Neuronal stem cell (in vitro differentiated cells): Measurements from ENCODE around the gene MYO9B.
"Not testable (repeated sequence)": the region's sequence is repeated elsewhere in the genome, so short reads cannot be mapped to it uniquely, and the experiment has no call there.

ENCODE experiments used
- DNase-seq: peaks from one replicate; pipeline ENCODE4 v3.0.0-alpha.2; 2013; ENCODE audit warnings: low spot score
- H2AFZ ChIP-seq: one replicate; pipeline ENCODE4 v1.6.1; 2013; ENCODE audit warnings: mild to moderate bottlenecking, low read length, inconsistent platforms
- H2AK5ac ChIP-seq: 2 replicates; pipeline ENCODE4 v1.6.1; 2013; ENCODE audit warnings: low read depth, mild to moderate bottlenecking, inconsistent platforms, low read length, moderate library complexity, mixed read lengths
- H2BK120ac ChIP-seq: 2 replicates; pipeline ENCODE4 v1.6.1; 2013; ENCODE audit warnings: low read depth, mild to moderate bottlenecking, inconsistent platforms, low read length, moderate library complexity, mixed read lengths
- H2BK12ac ChIP-seq: one replicate; pipeline ENCODE4 v1.6.1; 2013; ENCODE audit warnings: low read length, inconsistent platforms
- H2BK15ac ChIP-seq: 2 replicates; pipeline ENCODE4 v1.6.1; 2013; ENCODE audit warnings: mild to moderate bottlenecking, low read length, inconsistent platforms, mixed read lengths
- H2BK5ac ChIP-seq: one replicate; pipeline ENCODE4 v1.6.1; 2013; ENCODE audit warnings: inconsistent platforms, mild to moderate bottlenecking, low read length, moderate library complexity
- H3K14ac ChIP-seq: one replicate; pipeline ENCODE4 v1.6.1; 2013; ENCODE audit warnings: low read length, inconsistent platforms
- H3K18ac ChIP-seq: 2 replicates; pipeline ENCODE4 v1.6.1; 2013; ENCODE audit warnings: low read length, inconsistent platforms
- H3K23ac ChIP-seq: 2 replicates; pipeline ENCODE4 v1.6.1; 2013; ENCODE audit warnings: low read depth, mild to moderate bottlenecking, mixed read lengths, low read length, inconsistent platforms; ENCODE audit not compliant: poor library complexity
- H3K27ac ChIP-seq: replicated peaks from 3 replicates; pipeline ENCODE4 v1.5.1; 2013; ENCODE audit warnings: low read length, inconsistent platforms
- H3K27me3 ChIP-seq, 3 experiments: 2 replicates each; pipeline ENCODE4 v1.6.1; 2013; ENCODE audit warnings: low read length in 3 of 3, mild to moderate bottlenecking in 2 of 3, inconsistent platforms in 1 of 3, low read depth in 1 of 3, mixed read lengths in 1 of 3, moderate library complexity in 1 of 3; ENCODE audit not compliant: control insufficient read depth in 3 of 3, insufficient read depth in 3 of 3
- H3K36me3 ChIP-seq, 2 donors: replicated peaks in 1 of 2; 2 replicates each; pipeline ENCODE4 v1.6.1; 2013; ENCODE audit warnings: low read length in 2 of 2; ENCODE audit not compliant: control insufficient read depth in 2 of 2, insufficient read depth in 2 of 2
- H3K4ac ChIP-seq: 2 replicates; pipeline ENCODE4 v1.6.1; 2013; ENCODE audit warnings: inconsistent platforms, mild to moderate bottlenecking, low read length, moderate library complexity
- H3K4me1 ChIP-seq, 2 donors: 1 replicate in 1 of 2; 2 replicates in 1 of 2; pipeline ENCODE4 v1.6.1; 2013; ENCODE audit warnings: low read length in 2 of 2, low read depth in 1 of 2; ENCODE audit not compliant: control insufficient read depth in 2 of 2, insufficient read depth in 1 of 2
- H3K4me2 ChIP-seq: one replicate; pipeline ENCODE4 v1.6.1; 2013; ENCODE audit warnings: mild to moderate bottlenecking, low read length, inconsistent platforms; ENCODE audit not compliant: insufficient read depth, poor library complexity, severe bottlenecking
- H3K4me3 ChIP-seq, 2 donors: 2 replicates each; pipeline ENCODE4 v1.5.1; 2013; ENCODE audit warnings: low read length in 2 of 2, mild to moderate bottlenecking in 2 of 2, inconsistent platforms in 1 of 2, moderate library complexity in 1 of 2
- H3K79me1 ChIP-seq: one replicate; pipeline ENCODE4 v1.6.1; 2013; ENCODE audit warnings: low read depth, mild to moderate bottlenecking, inconsistent platforms, low read length, moderate library complexity
- H3K9ac ChIP-seq: one replicate; pipeline ENCODE4 v1.6.1; 2013; ENCODE audit warnings: mild to moderate bottlenecking, low read depth, low read length, inconsistent platforms; ENCODE audit not compliant: poor library complexity
- H3K9me3 ChIP-seq, 2 donors: replicated peaks in 1 of 2; 2 replicates each; pipeline versions ENCODE3 to v1.6.1; 2013; ENCODE audit warnings: low read length in 2 of 2, mild to moderate bottlenecking in 2 of 2, inconsistent platforms in 1 of 2, low read depth in 1 of 2, mixed read lengths in 1 of 2, moderate library complexity in 1 of 2; ENCODE audit not compliant: control insufficient read depth in 2 of 2, insufficient read depth in 1 of 2
- H4K8ac ChIP-seq: one replicate; pipeline ENCODE4 v1.6.1; 2013; ENCODE audit warnings: low read depth, mild to moderate bottlenecking, inconsistent platforms, low read length, moderate library complexity
- H4K91ac ChIP-seq: one replicate; pipeline ENCODE4 v1.6.1; 2013; ENCODE audit warnings: low read length, low read depth, mild to moderate bottlenecking, inconsistent platforms; ENCODE audit not compliant: poor library complexity
- WGBS, 2 donors: extraction: QIAGEN DNeasy Blood & Tissue Kit; methylation state at CpG; one replicate each; pipeline ENCODE4 v1.1.7; 2013; ENCODE audit warnings: missing lambda C conversion rate in 2 of 2, mixed read lengths in 1 of 2; ENCODE audit not compliant: insufficient read length in 2 of 2, insufficient replicate concordance in 1 of 2; ENCODE audit errors: extremely low coverage in 2 of 2; 5-methylcytosine and 5-hydroxymethylcytosine counted together

Gene MYO9B

GRCh38 chr19:17144771-17145170 lies 69.2 kb downstream of the MYO9B start:
- not testable (repeated sequence) for H4K8ac ChIP-seq
- no CpG with 5 or more reads among the region's 13 CpGs for WGBS, 2 donors

GRCh38 chr19:17145546-17146497 lies 70.2 kb downstream of the MYO9B start:
- no peak overlapping the region for H2AK5ac ChIP-seq

More at GRCh38 chr19:17144771-17145170, 69.2 kb downstream of the MYO9B start:
- not testable (repeated sequence) for H4K91ac ChIP-seq, H2AK5ac ChIP-seq, H2BK12ac ChIP-seq, H2BK120ac ChIP-seq, H3K9ac ChIP-seq, H3K79me1 ChIP-seq, H3K4me3 ChIP-seq, DNase-seq, H3K14ac ChIP-seq, H3K27ac ChIP-seq, H3K4me1 ChIP-seq, H3K4ac ChIP-seq, H2AFZ ChIP-seq, H3K27me3 ChIP-seq, H3K23ac ChIP-seq, H3K18ac ChIP-seq, H2BK5ac ChIP-seq, H2BK15ac ChIP-seq, H3K9me3 ChIP-seq, H3K4me2 ChIP-seq
- H3K36me3 ChIP-seq = peaks cover 13 to 69% of the 10 kb centered on the region in 2 donors

GRCh38 chr19:17148130-17148529 lies 72.6 kb downstream of the MYO9B start:
- H3K18ac ChIP-seq = no peak overlapping the region
- no peaks in the 10 kb centered on the region for H3K79me1 ChIP-seq
- H3K27ac ChIP-seq = no peak overlapping the region
- no peak overlapping the region for H3K4me2 ChIP-seq
- no peak overlapping the region for H2BK15ac ChIP-seq
- H3K4ac ChIP-seq = no peak overlapping the region
- H3K9ac ChIP-seq = no peak overlapping the region
- H3K36me3 ChIP-seq = peaks cover 23 to 70% of the 10 kb centered on the region in 2 donors
- H2BK12ac ChIP-seq = no peak overlapping the region
- H3K14ac ChIP-seq = no peak overlapping the region
- H4K91ac ChIP-seq = no peak overlapping the region
- WGBS, 2 donors = no CpG with 5 or more reads among the region's 5 CpGs
- no peak overlapping the region for H3K4me3 ChIP-seq
- no peak overlapping the region for H4K8ac ChIP-seq
- no peak overlapping the region for H2BK5ac ChIP-seq
- no peak for DNase-seq
- H2BK120ac ChIP-seq = no peak overlapping the region
- H3K4me1 ChIP-seq = peaks cover 0 to 3% of the 10 kb centered on the region in 2 donors
- H3K9me3 ChIP-seq = no peaks in the 10 kb centered on the region
- no peak overlapping the region for H3K23ac ChIP-seq
- no peak overlapping the region for H2AFZ ChIP-seq
- no peak overlapping the region for H2AK5ac ChIP-seq
- H3K27me3 ChIP-seq = peaks cover 0 to 3% (median 0%) of the 10 kb centered on the region in 3 experiments

More at GRCh38 chr19:17145546-17146497, 70.2 kb downstream of the MYO9B start:
- Histone ChIP-seq H3K9ac (peak overlapping the region; percentile 30), H3K14ac (no peak overlapping the region), H3K4me2 (no peak overlapping the region), H2AFZ (no peak overlapping the region), H3K79me1 (no peaks in the 10 kb centered on the region), H3K4me1 (peaks cover 0 to 3% of the 10 kb centered on the region in 2 donors), H3K18ac (no peak overlapping the region), H3K23ac (no peak overlapping the region), H4K91ac (no peak overlapping the region), H4K8ac (no peak overlapping the region), H3K9me3 (no peaks in the 10 kb centered on the region), H3K27ac (no peak overlapping the region), H3K36me3 (peaks cover 13 to 72% of the 10 kb centered on the region in 2 donors), H3K27me3 (peaks cover 0 to 3% (median 0%) of the 10 kb centered on the region in 3 experiments), H3K4me3 (no peak overlapping the region), H2BK12ac (no peak overlapping the region), H3K4ac (no peak overlapping the region), H2BK5ac (no peak overlapping the region), H2BK120ac (no peak overlapping the region), H2BK15ac (no peak overlapping the region)
- no CpG with 5 or more reads among the region's 7 CpGs for WGBS, 2 donors
- DNase-seq = no peak

- WGBS, 2 donors = no CpG with 5 or more reads among the region's 13 CpGs
- Histone ChIP-seq H3K27ac (no peak overlapping the region), H3K18ac (no peak overlapping the region), H3K4me1 (peaks cover 0 to 3% of the 10 kb centered on the region in 2 donors), H3K4ac (no peak overlapping the region), H3K23ac (no peak overlapping the region), H3K4me3 (peak overlapping the region in 1 of 2 donors; percentile 46), H3K9ac (no peak overlapping the region), H3K27me3 (peaks cover 0 to 3% (median 0%) of the 10 kb centered on the region in 3 experiments), H3K36me3 (peaks cover 32 to 80% of the 10 kb centered on the region in 2 donors), H2BK120ac (peak overlapping the region; percentile 31), H2BK5ac (no peak overlapping the region), H4K8ac (no peak overlapping the region), H2AFZ (no peak overlapping the region), H3K4me2 (no peak overlapping the region), H4K91ac (no peak overlapping the region), H2AK5ac (no peak overlapping the region), H2BK15ac (no peak overlapping the region), H3K14ac (no peak overlapping the region), H3K79me1 (no peaks in the 10 kb centered on the region), H2BK12ac (no peak overlapping the region), H3K9me3 (no peaks in the 10 kb centered on the region)
- DNase-seq = no peak
Observed at GRCh38 chr19:17149393-17150135, 74.0 kb downstream of the MYO9B start.
